ENCODE data around the gene RPUSD1. TPM values are rescaled to one million over a fixed set of nuclear protein-coding genes. Genes with fewer than 3 reads are reported as not detected.

RPUSD1 gene
- total RNA-seq, 2 donors from 2014 or later = 12.3 to 13.9 TPM

- ATAC-seq (ENCODE audit: insufficient number of reproducible peaks, low FRiP score, low read depth) = no peak
- Histone ChIP-seq H3K9me3 (no peaks in the 10 kb centered on the region), H3K4me1 (ENCODE audit: control insufficient read depth in 1 of 2, low read depth in 2 of 2) (no peaks in the 10 kb centered on the region), H3K4me3 (no peak overlapping the region), H3K27me3 (replicated peaks; ENCODE audit: insufficient read depth) (no peaks in the 10 kb centered on the region), H3K27ac (no peak overlapping the region), H3K36me3 (no peaks in the 10 kb centered on the region)
- TF ChIP-seq CTCF (IDR thresholded peaks at IDR 0.05) = no peak
- DNase-seq (ENCODE audit: low spot score) = no peak
Measured at GRCh38 chr16:768428-768827, 19.8 kb downstream of the RPUSD1 start.

- Histone ChIP-seq H3K9me3 (no peaks in the 10 kb centered on the region), H3K27ac (no peak overlapping the region), H3K36me3 (no peaks in the 10 kb centered on the region), H3K4me1 (ENCODE audit: control insufficient read depth in 1 of 2, low read depth in 2 of 2) (no peaks in the 10 kb centered on the region), H3K27me3 (replicated peaks; ENCODE audit: insufficient read depth) (no peaks in the 10 kb centered on the region), H3K4me3 (no peak overlapping the region)
- DNase-seq (ENCODE audit: low spot score) (no peak), ATAC-seq (ENCODE audit: insufficient number of reproducible peaks, low FRiP score, low read depth) (no peak)
- TF ChIP-seq CTCF (IDR thresholded peaks at IDR 0.05) = no peak
Measured at GRCh38 chr16:767743-768235, 20.4 kb downstream of the RPUSD1 start.

GRCh38 chr16:766820-767640 lies 21.2 kb downstream of the RPUSD1 start:
- H3K9me3 ChIP-seq = no peaks in the 10 kb centered on the region
- H3K27me3 ChIP-seq (replicated peaks; ENCODE audit: insufficient read depth) = no peaks in the 10 kb centered on the region
- no peaks in the 10 kb centered on the region for H3K4me1 ChIP-seq (ENCODE audit: control insufficient read depth in 1 of 2, low read depth in 2 of 2)
- H3K36me3 ChIP-seq = no peaks in the 10 kb centered on the region
- H3K27ac ChIP-seq = no peak overlapping the region
- ATAC-seq (ENCODE audit: insufficient number of reproducible peaks, low FRiP score, low read depth) (no peak), DNase-seq (ENCODE audit: low spot score) (no peak)
- no peak for TF ChIP-seq CTCF (IDR thresholded peaks at IDR 0.05)
- no peak overlapping the region for H3K4me3 ChIP-seq

- no peaks in the 10 kb centered on the region for H3K27me3 ChIP-seq (replicated peaks; ENCODE audit: insufficient read depth)
Measured at GRCh38 chr16:766008-766819, 22.0 kb downstream of the RPUSD1 start.

More at GRCh38 chr16:766008-766819, 22.0 kb downstream of the RPUSD1 start:
- TF ChIP-seq CTCF (IDR thresholded peaks at IDR 0.05) = no peak
- Histone ChIP-seq H3K9me3 (no peaks in the 10 kb centered on the region), H3K4me3 (no peak overlapping the region), H3K27ac (no peak overlapping the region), H3K4me1 (ENCODE audit: control insufficient read depth in 1 of 2, low read depth in 2 of 2) (no peaks in the 10 kb centered on the region), H3K36me3 (no peaks in the 10 kb centered on the region)
- DNase-seq (ENCODE audit: low spot score) (no peak), ATAC-seq (ENCODE audit: insufficient number of reproducible peaks, low FRiP score, low read depth) (no peak)

All from thoracic aorta (tissue), 2 donors.